HG02943 (cell line): ENCODE data around the gene ADAMTS14.

Experiments
- ATAC-seq: cut with Tn5 transposase; IDR thresholded peaks from one replicate; pipeline ENCODE4 v1.9.1; 2021; ENCODE audit warnings: mild to moderate bottlenecking, low read depth, moderate library complexity; ENCODE audit not compliant: unreplicated experiment

ADAMTS14 gene

DNA sequence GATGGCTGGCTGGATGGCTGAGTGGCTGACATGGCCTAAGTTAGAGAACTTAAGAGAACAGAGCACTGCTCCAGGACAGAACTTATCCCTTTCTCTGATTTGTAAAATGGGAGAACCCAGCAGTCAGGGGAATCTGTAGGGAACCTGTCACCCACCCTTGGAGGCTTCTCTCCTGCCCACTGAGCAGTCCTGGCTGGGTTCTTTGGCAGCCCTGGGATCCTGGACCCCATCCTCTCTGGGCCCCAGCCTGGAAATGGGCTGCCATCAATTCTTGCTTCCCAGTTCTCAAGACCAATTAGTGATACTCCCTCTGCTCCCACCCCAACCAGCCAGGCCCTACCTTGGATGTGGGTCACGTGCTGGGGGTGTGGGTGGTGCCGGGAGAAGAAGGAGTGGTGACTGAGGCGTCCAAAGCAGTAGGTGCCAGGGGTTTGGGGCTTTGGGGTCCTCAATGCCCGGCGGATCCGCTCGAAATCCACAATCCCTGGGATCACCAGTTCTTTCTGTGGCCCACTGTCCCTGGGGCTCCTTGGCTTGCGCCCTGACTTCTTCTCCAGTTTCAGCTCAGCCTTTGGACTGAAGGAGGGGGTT lies 109.2 kb downstream of the ADAMTS14 start:
- ATAC-seq, result no peak

DNA sequence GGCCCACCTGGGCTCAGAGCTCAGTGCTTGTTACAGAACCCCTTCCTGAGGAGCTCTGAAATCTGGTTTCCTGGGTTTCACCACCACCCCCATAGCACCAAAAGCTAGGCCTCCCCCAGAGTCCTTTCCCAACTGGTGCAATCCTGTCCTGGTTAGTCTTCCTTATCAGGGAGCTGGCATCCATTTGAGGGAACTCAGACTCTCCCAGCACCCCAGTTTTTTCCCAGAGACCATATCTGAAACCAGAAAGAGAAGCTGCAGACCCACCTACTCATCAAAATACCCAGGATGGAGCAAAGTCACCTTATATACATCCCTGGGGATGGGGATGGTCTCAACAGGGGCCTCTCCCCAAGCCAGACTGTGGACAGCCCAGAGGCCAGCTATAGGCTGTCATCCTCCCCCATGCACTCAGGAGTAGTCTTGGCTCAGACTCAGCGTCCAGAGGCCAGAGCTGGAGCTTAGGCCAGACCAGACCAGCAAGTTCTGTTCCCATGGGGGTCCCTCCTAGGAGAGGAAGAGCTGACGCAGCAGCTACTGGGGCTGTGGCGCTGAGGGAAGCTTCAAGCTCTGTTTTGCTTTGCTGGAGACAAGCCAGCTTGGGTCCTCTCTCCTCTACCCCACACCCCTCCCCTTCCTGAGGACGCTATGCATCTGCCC lies 109.9 kb downstream of the ADAMTS14 start:
- ATAC-seq, result no peak

- ATAC-seq, result no peak
Observed at GRCh38 chr10:70782746-70783680, 110.7 kb downstream of the ADAMTS14 start.

DNA sequence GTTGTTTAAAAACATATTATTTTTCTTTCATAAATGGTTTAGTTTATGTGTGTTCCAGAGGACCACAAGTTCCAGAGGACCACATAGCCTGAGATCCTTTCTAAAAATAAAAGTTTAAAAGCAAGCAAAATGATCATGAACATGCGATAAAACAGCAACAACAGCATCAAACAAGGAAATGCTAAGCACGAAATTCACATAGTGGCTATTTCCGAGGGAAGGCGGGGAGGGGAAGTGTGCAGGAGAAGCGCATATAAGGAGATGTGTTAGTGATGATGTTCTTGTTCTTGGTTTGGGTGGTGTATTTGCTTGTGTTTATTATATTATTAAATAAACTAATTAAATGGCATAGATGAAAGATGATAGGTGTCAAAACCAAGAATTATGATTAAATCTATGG lies 111.7 kb downstream of the ADAMTS14 start:
- ATAC-seq, result no peak

GRCh38 chr10:70784471-70784870 lies 112.2 kb downstream of the ADAMTS14 start:
- ATAC-seq, result no peak

GRCh38 chr10:70785190-70785589 lies 112.9 kb downstream of the ADAMTS14 start, which contains the start of gene TBATA:
TSS of gene TBATA (minus strand) at chr10:70785377. CDS start at chr10:70783379, 1,998 bp downstream.
- no peak for ATAC-seq

GRCh38 chr10:70786799-70787415 lies 114.6 kb downstream of the ADAMTS14 start:
- no peak for ATAC-seq

DNA sequence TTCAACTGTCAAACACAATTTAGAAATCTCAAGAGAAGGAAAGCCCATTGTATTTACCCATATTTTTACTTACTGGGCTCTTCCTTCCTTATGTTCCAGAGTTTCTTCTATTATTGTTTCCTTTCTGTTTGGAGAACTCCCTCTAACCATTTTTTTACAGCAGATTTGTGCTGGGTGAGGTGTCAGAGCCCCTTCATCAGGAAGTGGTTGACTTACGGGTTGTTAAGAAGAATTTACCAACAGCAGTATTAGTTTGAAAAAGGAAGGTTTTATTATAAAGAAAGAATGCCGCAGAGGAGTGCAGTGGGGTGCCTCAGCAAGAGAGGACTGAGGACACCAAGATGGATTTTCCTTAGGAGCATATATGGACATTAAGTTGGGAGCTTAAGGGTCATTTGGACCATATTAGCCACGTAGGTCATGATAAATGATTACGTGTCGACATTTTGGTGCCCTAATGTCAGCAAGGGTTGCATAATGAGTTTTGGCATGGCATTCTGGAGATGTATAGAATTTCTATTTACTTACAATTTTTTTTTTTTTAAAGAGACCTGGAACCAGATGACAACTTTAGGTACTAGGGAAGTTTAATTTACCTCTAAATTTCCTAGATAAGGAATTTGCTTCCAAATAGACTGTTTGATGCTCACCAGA lies 119.2 kb downstream of the ADAMTS14 start:
- no peak for ATAC-seq

- no peak for ATAC-seq
Observed at GRCh38 chr10:70795613-70796012, 123.3 kb downstream of the ADAMTS14 start.

- ATAC-seq, result no peak
Observed at GRCh38 chr10:70797840-70798239, 125.5 kb downstream of the ADAMTS14 start.

DNA sequence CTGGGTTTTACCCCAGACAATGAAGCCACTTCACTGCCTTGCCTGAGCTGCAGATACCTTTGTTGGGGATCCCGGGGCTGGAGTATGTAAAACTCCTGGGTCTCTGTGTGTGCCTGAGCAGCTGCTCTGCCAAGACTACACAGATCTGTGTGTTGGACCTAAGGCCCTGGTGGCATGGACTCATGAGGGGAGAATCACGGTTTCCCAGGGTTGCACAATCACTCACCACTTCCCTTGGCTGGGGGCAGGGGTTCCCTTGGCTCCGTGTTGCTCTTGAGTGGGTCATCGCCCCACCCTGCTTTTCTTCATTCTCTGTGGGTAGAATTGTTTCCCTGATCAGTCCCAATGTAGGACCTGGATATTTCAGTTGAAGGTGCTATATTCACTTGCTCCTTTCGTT lies 126.8 kb downstream of the ADAMTS14 start:
- no peak for ATAC-seq

DNA sequence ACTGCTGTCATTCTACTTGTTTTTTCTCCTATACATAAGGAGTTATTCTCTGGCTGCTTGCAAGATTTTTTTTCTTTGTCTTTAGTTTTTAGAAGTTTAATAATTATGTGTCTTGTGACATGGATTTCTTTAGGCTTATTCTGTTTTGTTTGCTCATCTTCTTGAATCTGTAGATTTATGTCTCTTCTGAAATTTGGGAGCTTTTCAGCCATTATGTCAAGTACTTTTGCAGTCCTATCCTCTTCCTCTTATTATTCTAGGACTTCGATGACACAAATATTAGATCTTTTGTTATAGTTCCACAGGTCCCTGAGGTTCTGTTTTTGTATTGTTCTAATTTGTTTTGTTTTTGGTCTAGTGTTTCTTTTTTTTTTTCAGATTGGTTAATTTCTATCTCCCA lies 129.5 kb downstream of the ADAMTS14 start:
- no peak for ATAC-seq

DNA sequence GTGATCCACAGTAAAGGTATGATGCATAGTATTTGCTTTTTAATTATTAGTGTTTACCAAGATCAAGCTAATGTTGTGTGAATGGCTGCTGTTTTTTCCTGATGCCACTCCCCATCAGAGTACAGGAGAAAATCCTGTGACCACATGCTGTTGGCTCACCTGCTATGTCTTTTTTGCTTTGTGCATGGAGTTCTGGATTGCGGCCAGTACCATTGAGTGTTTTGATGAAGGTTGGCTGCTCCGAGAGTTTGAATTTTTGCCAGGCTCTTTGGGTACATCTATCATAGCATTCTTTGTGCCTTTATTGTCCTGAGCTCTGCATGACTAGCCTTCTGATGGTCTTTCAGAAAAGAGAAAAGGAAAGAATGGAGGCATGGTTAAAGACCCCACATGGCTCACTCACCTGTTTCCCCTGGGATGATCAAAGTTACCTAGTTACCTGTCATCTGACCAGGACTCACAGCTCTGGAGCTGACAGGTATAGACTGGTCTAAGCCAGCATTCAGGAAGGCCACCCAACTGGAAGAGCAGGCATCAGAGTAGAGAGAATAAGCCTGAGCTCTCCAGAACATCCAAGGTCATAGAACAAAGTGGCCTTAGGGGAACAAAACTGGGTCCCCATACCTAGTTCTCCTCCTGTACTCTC lies 131.6 kb downstream of the ADAMTS14 start:
- ATAC-seq, result no peak

GRCh38 chr10:70804421-70804808 lies 132.1 kb downstream of the ADAMTS14 start:
- no peak for ATAC-seq

DNA sequence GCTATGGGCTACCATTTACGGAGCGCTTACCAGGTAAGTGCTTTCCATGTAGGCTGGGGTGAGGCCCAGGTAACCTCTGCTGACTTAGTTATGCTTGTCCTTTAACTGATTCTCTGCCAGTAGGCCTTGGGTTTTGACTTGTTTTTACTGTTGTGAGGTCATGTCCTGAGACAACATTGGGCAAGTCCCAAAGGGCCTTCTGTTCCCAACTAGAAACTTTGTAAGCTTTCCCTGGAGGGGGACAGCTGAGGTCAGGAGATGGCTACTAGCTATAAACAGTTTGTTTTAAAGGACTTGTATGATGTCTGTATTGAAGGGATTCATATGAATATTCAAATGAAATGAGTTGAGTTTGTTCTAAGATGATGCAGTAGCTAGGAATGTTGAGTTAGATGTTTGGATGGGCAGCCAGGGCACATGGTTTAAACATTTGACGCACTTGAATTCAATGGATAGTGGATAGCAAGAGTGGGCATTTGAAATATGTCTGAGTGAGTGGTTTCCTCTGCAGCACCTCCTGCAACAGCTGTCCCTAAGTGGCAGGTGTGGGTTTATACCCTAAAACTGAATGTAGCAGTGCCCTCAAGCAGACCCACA lies 133.4 kb downstream of the ADAMTS14 start:
- ATAC-seq, result no peak

GRCh38 chr10:70806841-70807240 lies 134.5 kb downstream of the ADAMTS14 start:
- no peak for ATAC-seq

DNA sequence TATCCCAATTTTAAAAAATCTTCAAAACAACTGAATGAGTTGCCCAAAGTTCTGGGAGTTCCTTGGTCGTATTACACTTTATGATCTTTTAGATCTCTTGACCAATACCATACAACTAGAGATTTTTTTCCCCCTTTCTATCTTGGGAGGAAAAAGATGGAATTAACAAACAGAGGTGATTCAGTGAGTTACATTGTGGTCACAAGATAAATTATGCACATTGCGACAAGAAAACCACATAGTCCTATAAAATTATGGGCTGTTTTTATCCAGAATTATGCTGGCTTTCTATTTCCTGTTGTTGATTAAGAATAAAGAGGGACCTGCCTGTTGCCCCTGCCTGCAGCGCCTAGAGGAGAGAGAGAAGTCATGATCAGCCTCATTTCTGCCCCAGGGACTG lies 135.2 kb downstream of the ADAMTS14 start:
- ATAC-seq, result no peak

- ATAC-seq, result no peak
Observed at GRCh38 chr10:70809011-70809611, 136.8 kb downstream of the ADAMTS14 start.

- ATAC-seq, result no peak
Observed at GRCh38 chr10:70809726-70810125, 137.4 kb downstream of the ADAMTS14 start.
